HG02588 (cell line): ENCODE data around the gene KCNK5.

Source experiments
- ATAC-seq: cut with Tn5 transposase; IDR thresholded peaks from one replicate; pipeline ENCODE4 v1.9.1; 2021; ENCODE audit warnings: mild to moderate bottlenecking, moderate library complexity; ENCODE audit not compliant: unreplicated experiment

KCNK5 gene

GRCh38 chr6:39143238-39143930 lies 85.9 kb downstream of the KCNK5 start:
- no peak for ATAC-seq

- no peak for ATAC-seq
Observed at GRCh38 chr6:39140556-39141167, 88.6 kb downstream of the KCNK5 start.
